Panc1 (cell line): ENCODE data around the gene ZNF512. TPM values are rescaled to one million over a fixed set of nuclear protein-coding genes. Genes with fewer than 3 reads are reported as not detected.

Experiments
- ATAC-seq: fragments of 200-7000 bp; cut with Tn5 transposase; 2 replicates; pipeline ENCODE4 v1.9.1; 2020; ENCODE audit warnings: mild to moderate bottlenecking, moderate library complexity
- BruUV-seq: library from RNA; stranded (reverse); fragments of 400-500 nt; replicated peaks from 2 replicates; lab custom pipeline; 2021; lab: Mats Ljungman, UMichigan
- CTCF ChIA-PET: fragments of 300-600 bp; sonication (Branson Sonifier 250); formaldehyde crosslinking; loops from one replicate; lab custom pipeline; 2022; ENCODE audit warnings: antibody characterized with exemption; lab: Charles Lee
- POLR2A ChIA-PET: fragments of 300-600 bp; sonication (Branson Sonifier 250); formaldehyde crosslinking; loops from one replicate; lab custom pipeline; 2022; ENCODE audit warnings: antibody characterized with exemption; lab: Charles Lee
- DNase-seq: peaks from one replicate; pipeline ENCODE4 v3.0.0-alpha.2; 2010; ENCODE audit warnings: low read depth, low spot score
- H3K27ac ChIP-seq: 2 replicates; pipeline ENCODE4 v1.5.1; 2011; ENCODE audit warnings: mild to moderate bottlenecking, low read length, inconsistent platforms
- H3K27me3 ChIP-seq: fragments of 200-500 bp; sonication (Bioruptor generic); 2 replicates; pipeline ENCODE4 v1.6.0; 2014; ENCODE audit warnings: low read length, inconsistent platforms; ENCODE audit not compliant: control insufficient read depth, insufficient read depth
- H3K36me3 ChIP-seq: fragments of 200-500 bp; sonication (Bioruptor generic); 2 replicates; pipeline ENCODE4 v1.5.1; 2014; ENCODE audit warnings: inconsistent platforms, mild to moderate bottlenecking, low read length, moderate library complexity; ENCODE audit not compliant: control insufficient read depth, insufficient read depth
- H3K4me1 ChIP-seq: 2 replicates; pipeline ENCODE4 v1.5.1; 2011; ENCODE audit warnings: inconsistent platforms, mild to moderate bottlenecking, low read length, moderate library complexity; ENCODE audit not compliant: control insufficient read depth, insufficient read depth
- H3K4me3 ChIP-seq, 2 experiments: 2 replicates each; pipeline ENCODE4 v1.5.1; 2011 to 2012; ENCODE audit warnings: low read depth in 2 of 2, low read length in 2 of 2, mild to moderate bottlenecking in 2 of 2, inconsistent platforms in 1 of 2, moderate library complexity in 1 of 2
- H3K9me3 ChIP-seq: fragments of 200-500 bp; sonication (Bioruptor generic); 2 replicates; pipeline ENCODE4 v1.5.1; 2014; ENCODE audit warnings: low read depth, mild to moderate bottlenecking, inconsistent platforms, low read length, moderate library complexity; ENCODE audit not compliant: control insufficient read depth, insufficient read depth
- CTCF ChIP-seq: fragments of 450-650 bp; IDR thresholded peaks from 2 replicates; pipeline ENCODE4 v1.5.1; 2017; ENCODE audit warnings: mild to moderate bottlenecking
- POLR2AphosphoS5 ChIP-seq: IDR thresholded peaks from 2 replicates; pipeline ENCODE4 v1.6.1; 2012; ENCODE audit warnings: mild to moderate bottlenecking, low read depth, low read length, moderate library complexity
- REST ChIP-seq, 2 experiments: IDR thresholded peaks; 2 replicates each; pipeline ENCODE4 v1.6.1; 2011 to 2012; ENCODE audit warnings: low read depth in 2 of 2, control low read depth in 1 of 2, low read length in 1 of 2, mild to moderate bottlenecking in 1 of 2, moderate library complexity in 1 of 2; ENCODE audit not compliant: insufficient read depth in 1 of 2
- SIN3A ChIP-seq: IDR thresholded peaks from 2 replicates; pipeline ENCODE4 v1.6.1; 2012; ENCODE audit warnings: low read depth, mild to moderate bottlenecking, low read length, moderate library complexity, borderline replicate concordance; ENCODE audit not compliant: insufficient read depth
- TCF7L2 ChIP-seq: IDR thresholded peaks from 2 replicates; pipeline ENCODE4 v1.6.1; 2011; ENCODE audit warnings: mild to moderate bottlenecking, low read depth, low read length, inconsistent platforms
- in situ Hi-C: cut with HindIII; loops from 2 replicates; pipeline ENCODE4 v1.10.0; 2016; ENCODE audit warnings: low sequenced_read_pairs, low pct_unique_long_range_greater_than_20kb
- intact Hi-C: fragments of 100-400 bp; cut with micrococcal nuclease; formaldehyde crosslinking; loops from one replicate; pipeline ENCODE4 v1.10.0; 2022; ENCODE audit not compliant: unreplicated experiment
- total RNA-seq: library from RNA; stranded (reverse); gene quantifications from one replicate; pipeline ENCODE4 v1.2.1, GENCODE V29; 2021; ENCODE audit not compliant: unreplicated experiment

ZNF512 gene
- total RNA-seq, 1 experiment from 2014 or later, result 12.8 TPM

- BruUV-seq, result no TSS peak
- ATAC-seq (no peak), DNase-seq (no peak)
- TF ChIP-seq CTCF (no peak), REST (IDR thresholded peaks at IDR 0.05; ENCODE audit: insufficient read depth in 1 of 2, low read depth in 2 of 2, low read length in 1 of 2) (no peak), POLR2AphosphoS5 (no peak), SIN3A (no peak), TCF7L2 (no peak)
- Histone ChIP-seq H3K27me3 (peaks cover 13% of the 10 kb centered on the region; the same call in 1 of the 2 replicates), H3K36me3 (no peaks in the 10 kb centered on the region), H3K4me1 (no peaks in the 10 kb centered on the region), H3K4me3 (no peak overlapping the region), H3K27ac (no peak overlapping the region), H3K9me3 (no peaks in the 10 kb centered on the region)
- intact Hi-C loops (no loop called here), in situ Hi-C loops (no loop called here)
- ChIA-PET CTCF (no interaction called here), POLR2A (interaction anchor here (0.6 kb wide), 1 partner anchor 15 kb away, joined by 4 read pairs; no protein-coding TSS in a partner anchor)
Observed at GRCh38 chr2:27566628-27567027, 16.2 kb upstream of the ZNF512 start.

- CTCF ChIA-PET, result no interaction called here
Observed at GRCh38 chr2:27569398-27569797, 13.4 kb upstream of the ZNF512 start.

More at GRCh38 chr2:27569398-27569797, 13.4 kb upstream of the ZNF512 start:
- ATAC-seq (no peak), DNase-seq (no peak)
- POLR2A ChIA-PET, result no interaction called here
- BruUV-seq, result no TSS peak
- H3K27ac ChIP-seq, result no peak overlapping the region
- H3K9me3 ChIP-seq, result no peaks in the 10 kb centered on the region
- no peak for TF ChIP-seq POLR2AphosphoS5
- TF ChIP-seq SIN3A, result no peak
- no peak for TF ChIP-seq REST (IDR thresholded peaks at IDR 0.05; ENCODE audit: insufficient read depth in 1 of 2, low read depth in 2 of 2, low read length in 1 of 2)
- TF ChIP-seq CTCF, result no peak
- no peak for TF ChIP-seq TCF7L2
- no peaks in the 10 kb centered on the region for H3K4me1 ChIP-seq
- intact Hi-C loops, result no loop called here
- H3K27me3 ChIP-seq, result peaks cover 13% of the 10 kb centered on the region; the same call in 1 of the 2 replicates
- H3K4me3 ChIP-seq, result no peak overlapping the region
- in situ Hi-C loops, result no loop called here
- no peaks in the 10 kb centered on the region for H3K36me3 ChIP-seq
